Lung (tissue), 12 donors: ENCODE results near the gene KLK14. TPM values are rescaled to one million over a fixed set of nuclear protein-coding genes. Genes with fewer than 3 reads are reported as not detected.

Experiments
- ATAC-seq: fragments of 200-7000 bp; cut with Tn5 transposase; one replicate; pipeline ENCODE4 v1.9.1; 2020; ENCODE audit warnings: moderate number of reproducible peaks; ENCODE audit not compliant: insufficient read depth, low FRiP score
- DNase-seq, 3 donors: peaks; one replicate each; pipeline ENCODE4 v3.0.0-alpha.2; 2013 to 2017
- H3K27ac ChIP-seq, 2 donors: one replicate each; pipeline ENCODE4 v1.5.1; 2013; ENCODE audit warnings: mild to moderate bottlenecking in 2 of 2, moderate library complexity in 2 of 2, control low read depth in 1 of 2, inconsistent platforms in 1 of 2, low read depth in 1 of 2, low read length in 1 of 2
- H3K27me3 ChIP-seq, 3 donors: one replicate each; pipeline ENCODE4 v1.5.1; 2013; ENCODE audit warnings: low read length in 2 of 3; ENCODE audit not compliant: control insufficient read depth in 3 of 3, insufficient read depth in 3 of 3
- H3K36me3 ChIP-seq, 4 donors: one replicate each; pipeline ENCODE4 v1.5.1; 2013; ENCODE audit warnings: low read length in 4 of 4, mild to moderate bottlenecking in 1 of 4, moderate library complexity in 1 of 4; ENCODE audit not compliant: control insufficient read depth in 4 of 4, insufficient read depth in 4 of 4
- H3K4me1 ChIP-seq, 5 donors: one replicate each; pipeline ENCODE4 v1.5.1; 2013; ENCODE audit warnings: low read length in 5 of 5, mild to moderate bottlenecking in 2 of 5, moderate library complexity in 1 of 5; ENCODE audit not compliant: control insufficient read depth in 5 of 5, insufficient read depth in 5 of 5
- H3K4me3 ChIP-seq: one replicate; pipeline ENCODE4 v1.5.1; 2013; ENCODE audit warnings: mild to moderate bottlenecking, control low read depth, moderate library complexity
- H3K9ac ChIP-seq, 2 donors: one replicate each; pipeline ENCODE4 v1.5.1; 2013; ENCODE audit warnings: low read length in 2 of 2, control low read depth in 1 of 2; ENCODE audit not compliant: insufficient read depth in 1 of 2
- H3K9me3 ChIP-seq, 4 donors: one replicate each; pipeline ENCODE4 v1.5.1; 2013; ENCODE audit warnings: low read length in 3 of 4, mild to moderate bottlenecking in 1 of 4, moderate library complexity in 1 of 4; ENCODE audit not compliant: control insufficient read depth in 4 of 4, insufficient read depth in 3 of 4
- WGBS, 2 donors: extraction: QIAGEN DNeasy Blood & Tissue Kit; methylation state at CpG; one replicate each; pipeline ENCODE4 v1.1.7; 2013; 5-methylcytosine and 5-hydroxymethylcytosine counted together
- polyA plus RNA-seq, 2 donors: library from polyadenylated mRNA; stranded (reverse); fragments of 200-250 nt; gene quantifications; one replicate each; pipeline ENCODE4 v1.2.1, GENCODE V29; 2013
- total RNA-seq, 2 donors: library from RNA; depleted of rRNA in 1 of 2; stranded (reverse); fragments of >200 nt in 1 of 2; gene quantifications; one replicate each; pipeline ENCODE4 v1.2.1, GENCODE V29; 2014 to 2021
- TF ChIP-seq, protein P1 (sequence below): IDR thresholded peaks from 2 replicates; pipeline ENCODE4 v1.5.1; 2012; ENCODE audit warnings: mild to moderate bottlenecking; ENCODE audit errors: control extremely low read depth, extremely low read depth
- donor health status: control.
- donor health status: control.
- donor health status: Bipolar disorder and iron deficiency.
- donor health status: healthy.
- donor health status: DM: yes; HTN: yes; CAD: no.

Gene KLK14
- total and polyA plus RNA-seq, 4 donors: 0.46 to 3.9 (median 0.89) TPM

GRCh38 chr19:51060336-51060735 is 22.4 kb downstream of the KLK14 start:
- H3K27ac ChIP-seq: no peak overlapping the region
- H3K4me3 ChIP-seq: no peak overlapping the region
- TF ChIP-seq, protein P1, sequence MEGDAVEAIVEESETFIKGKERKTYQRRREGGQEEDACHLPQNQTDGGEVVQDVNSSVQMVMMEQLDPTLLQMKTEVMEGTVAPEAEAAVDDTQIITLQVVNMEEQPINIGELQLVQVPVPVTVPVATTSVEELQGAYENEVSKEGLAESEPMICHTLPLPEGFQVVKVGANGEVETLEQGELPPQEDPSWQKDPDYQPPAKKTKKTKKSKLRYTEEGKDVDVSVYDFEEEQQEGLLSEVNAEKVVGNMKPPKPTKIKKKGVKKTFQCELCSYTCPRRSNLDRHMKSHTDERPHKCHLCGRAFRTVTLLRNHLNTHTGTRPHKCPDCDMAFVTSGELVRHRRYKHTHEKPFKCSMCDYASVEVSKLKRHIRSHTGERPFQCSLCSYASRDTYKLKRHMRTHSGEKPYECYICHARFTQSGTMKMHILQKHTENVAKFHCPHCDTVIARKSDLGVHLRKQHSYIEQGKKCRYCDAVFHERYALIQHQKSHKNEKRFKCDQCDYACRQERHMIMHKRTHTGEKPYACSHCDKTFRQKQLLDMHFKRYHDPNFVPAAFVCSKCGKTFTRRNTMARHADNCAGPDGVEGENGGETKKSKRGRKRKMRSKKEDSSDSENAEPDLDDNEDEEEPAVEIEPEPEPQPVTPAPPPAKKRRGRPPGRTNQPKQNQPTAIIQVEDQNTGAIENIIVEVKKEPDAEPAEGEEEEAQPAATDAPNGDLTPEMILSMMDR: no peak
- no peak overlapping the region for H3K9ac ChIP-seq
- 65 to 80% methylated on average over 4 of the region's 4 CpGs for WGBS, 2 donors
- DNase-seq (no peak), ATAC-seq (no peak)
- peaks cover 0 to 7% (median 0%) of the 10 kb centered on the region in 4 donors for H3K9me3 ChIP-seq
- peaks cover 0 to 1% (median 0%) of the 10 kb centered on the region in 5 donors for H3K4me1 ChIP-seq
- H3K36me3 ChIP-seq: no peaks in the 10 kb centered on the region
- peaks cover 0 to 4% (median 0%) of the 10 kb centered on the region in 3 donors for H3K27me3 ChIP-seq

DNA sequence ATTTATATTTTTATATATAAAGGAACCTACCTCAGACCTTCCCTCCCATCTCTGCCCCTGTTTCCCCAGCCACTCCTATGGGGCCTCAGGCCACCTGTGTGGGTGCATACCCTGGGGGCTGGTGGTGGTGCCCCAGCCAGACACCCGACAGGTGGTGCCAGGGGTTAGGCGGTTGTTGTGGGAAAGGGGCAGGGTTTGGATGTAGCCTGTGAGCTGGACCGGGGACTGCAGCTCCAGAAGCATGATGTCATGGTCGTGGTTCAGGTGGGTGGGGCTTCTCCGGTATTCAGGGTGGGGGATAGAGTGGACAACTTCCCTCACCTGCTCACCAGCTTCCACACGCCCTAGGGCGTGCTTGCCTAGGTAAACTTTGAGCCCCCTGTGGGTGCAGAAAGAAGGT is 23.0 kb downstream of the KLK14 start:
- Histone ChIP-seq H3K27me3 (no peaks in the 10 kb centered on the region), H3K4me3 (no peak overlapping the region), H3K9me3 (peaks cover 0 to 6% (median 0%) of the 10 kb centered on the region in 4 donors), H3K4me1 (no peaks in the 10 kb centered on the region), H3K9ac (no peak overlapping the region), H3K27ac (no peak overlapping the region), H3K36me3 (no peaks in the 10 kb centered on the region)
- ATAC-seq (no peak), DNase-seq (no peak)
- 80 to 81% methylated on average over 7 of the region's 7 CpGs for WGBS, 2 donors
- TF ChIP-seq, protein P1: no peak

GRCh38 chr19:51055866-51056265 is 26.8 kb downstream of the KLK14 start:
- Histone ChIP-seq H3K9ac (no peak overlapping the region), H3K4me3 (no peak overlapping the region), H3K9me3 (peaks cover 0 to 2% (median 0%) of the 10 kb centered on the region in 4 donors), H3K4me1 (no peaks in the 10 kb centered on the region), H3K36me3 (no peaks in the 10 kb centered on the region), H3K27me3 (no peaks in the 10 kb centered on the region), H3K27ac (no peak overlapping the region)
- DNase-seq: no peak
- TF ChIP-seq, protein P1: no peak
- no peak for ATAC-seq

DNA sequence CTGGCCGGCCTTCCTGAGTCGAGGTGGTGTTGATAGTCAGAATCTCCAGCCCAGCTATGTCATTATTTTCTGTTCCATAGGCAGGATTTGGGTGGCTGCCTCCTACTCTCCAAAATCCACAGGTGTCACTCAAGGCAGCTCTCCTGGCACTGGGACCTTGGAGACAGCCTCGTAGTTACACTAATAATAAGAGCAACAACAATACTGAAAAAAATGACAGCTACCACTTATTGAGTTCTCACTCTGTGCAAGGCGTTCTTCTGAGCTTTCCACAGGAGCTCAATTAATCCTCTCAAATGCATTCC is 35.7 kb downstream of the KLK14 start:
- TF ChIP-seq, protein P1: no peak

More for the DNA sequence above, 35.7 kb downstream of the KLK14 start:
- Histone ChIP-seq H3K4me3 (no peak overlapping the region), H3K27me3 (no peaks in the 10 kb centered on the region), H3K27ac (no peak overlapping the region), H3K36me3 (no peaks in the 10 kb centered on the region), H3K9me3 (peaks cover 0 to 2% (median 0%) of the 10 kb centered on the region in 4 donors), H3K4me1 (no peaks in the 10 kb centered on the region), H3K9ac (no peak overlapping the region)
- DNase-seq (no peak), ATAC-seq (no peak)
- 12 to 14% methylated on average over 4 of the region's 4 CpGs for WGBS, 2 donors
